Measurements from ENCODE around the gene ANGEL1. TPM values are rescaled to one million over a fixed set of nuclear protein-coding genes. Genes with fewer than 3 reads are reported as not detected.

The ANGEL1 gene
- polyA plus RNA-seq, 1 experiment, result 12.8 TPM

DNA sequence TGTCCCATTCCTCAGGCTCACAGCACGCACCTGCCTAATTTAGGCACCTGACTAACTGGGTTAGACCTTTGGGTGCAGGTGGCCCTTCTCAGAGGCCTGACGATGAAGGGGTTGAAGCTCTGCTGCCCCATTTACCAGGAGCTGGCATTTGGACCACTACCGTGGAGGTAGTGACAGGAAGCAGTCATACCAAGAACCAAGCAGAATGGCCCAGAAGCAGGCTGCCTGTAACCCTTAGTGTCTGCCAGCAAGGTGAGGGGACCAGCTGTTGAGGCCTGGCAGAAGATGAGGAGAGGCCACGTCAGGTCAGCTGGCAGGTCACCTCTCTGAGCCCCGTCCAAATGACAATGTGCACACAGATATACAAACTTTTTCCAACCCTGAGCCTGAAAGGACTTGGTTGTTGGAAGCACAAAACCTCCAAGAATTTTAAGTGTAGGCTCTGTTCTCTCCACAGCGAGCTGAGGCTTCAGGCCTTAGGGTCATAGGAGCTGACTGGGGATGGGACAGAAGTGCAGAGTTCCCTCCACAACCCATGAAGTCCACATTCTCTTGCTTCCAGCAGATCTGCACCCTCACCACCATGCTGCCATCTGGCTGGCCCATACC is 28.3 kb downstream of the ANGEL1 start:
- ChIA-PET CTCF (interaction anchor here (0.9 to 3.5 kb wide), 19 partner anchors 8 to 276 kb away, joined by 3 to 86 read pairs (median 5); partner anchors contain the start of gene ANGEL1), POLR2A (interaction anchor here (1.1 kb wide), 1 partner anchor 29 kb away, joined by 5 read pairs; the partner anchor contains the start of gene ANGEL1)
- H3K27ac ChIP-seq (ENCODE audit: low read depth, low read length), result no peak overlapping the region
- no peak for DNase-seq (ENCODE audit: low read depth, low spot score)
- no peaks in the 10 kb centered on the region for H3K27me3 ChIP-seq (ENCODE audit: control insufficient read depth, insufficient read depth, low read length)
- H3K4me3 ChIP-seq (ENCODE audit: low read depth, low read length), result no peak overlapping the region
- TF ChIP-seq, protein P1, sequence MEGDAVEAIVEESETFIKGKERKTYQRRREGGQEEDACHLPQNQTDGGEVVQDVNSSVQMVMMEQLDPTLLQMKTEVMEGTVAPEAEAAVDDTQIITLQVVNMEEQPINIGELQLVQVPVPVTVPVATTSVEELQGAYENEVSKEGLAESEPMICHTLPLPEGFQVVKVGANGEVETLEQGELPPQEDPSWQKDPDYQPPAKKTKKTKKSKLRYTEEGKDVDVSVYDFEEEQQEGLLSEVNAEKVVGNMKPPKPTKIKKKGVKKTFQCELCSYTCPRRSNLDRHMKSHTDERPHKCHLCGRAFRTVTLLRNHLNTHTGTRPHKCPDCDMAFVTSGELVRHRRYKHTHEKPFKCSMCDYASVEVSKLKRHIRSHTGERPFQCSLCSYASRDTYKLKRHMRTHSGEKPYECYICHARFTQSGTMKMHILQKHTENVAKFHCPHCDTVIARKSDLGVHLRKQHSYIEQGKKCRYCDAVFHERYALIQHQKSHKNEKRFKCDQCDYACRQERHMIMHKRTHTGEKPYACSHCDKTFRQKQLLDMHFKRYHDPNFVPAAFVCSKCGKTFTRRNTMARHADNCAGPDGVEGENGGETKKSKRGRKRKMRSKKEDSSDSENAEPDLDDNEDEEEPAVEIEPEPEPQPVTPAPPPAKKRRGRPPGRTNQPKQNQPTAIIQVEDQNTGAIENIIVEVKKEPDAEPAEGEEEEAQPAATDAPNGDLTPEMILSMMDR (IDR thresholded peaks at IDR 0.05; ENCODE audit: low read depth, low read length), result no peak
- H3K9me3 ChIP-seq (ENCODE audit: control insufficient read depth, insufficient read depth, low read length), result no peaks in the 10 kb centered on the region

DNA sequence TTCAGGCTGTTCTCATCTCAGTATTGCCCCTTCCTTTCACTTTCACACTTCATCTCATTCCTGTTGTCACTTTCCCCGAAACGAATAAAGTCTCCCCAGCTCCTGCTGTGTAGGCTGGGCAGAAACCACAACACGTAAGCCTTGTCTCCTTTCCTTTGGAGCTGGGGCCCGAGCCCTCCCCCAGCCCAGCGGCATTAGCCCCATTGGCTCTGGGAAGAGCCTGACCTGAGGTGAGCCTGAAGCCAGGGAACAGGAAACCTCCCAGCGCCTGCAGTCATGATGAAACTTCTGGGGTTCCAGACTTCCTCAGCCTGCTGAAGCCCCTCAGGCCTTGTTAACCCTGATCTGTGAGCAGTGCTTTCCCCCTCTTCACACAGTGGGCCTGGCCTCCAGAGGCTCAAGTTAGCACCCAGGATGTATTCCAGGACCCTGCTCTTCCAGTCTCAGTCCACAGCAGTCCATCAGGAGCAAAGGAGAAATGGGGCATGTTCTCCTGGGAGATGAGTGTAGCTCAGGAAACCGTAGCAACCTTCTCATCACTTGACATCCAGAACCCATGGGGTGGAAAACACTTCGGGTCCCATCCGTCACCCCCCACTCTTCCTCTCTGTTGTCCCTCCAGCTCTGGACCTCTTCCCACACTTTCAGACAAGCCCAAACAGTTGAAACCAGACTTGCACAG is 29.7 kb downstream of the ANGEL1 start:
- no peaks in the 10 kb centered on the region for H3K9me3 ChIP-seq (ENCODE audit: control insufficient read depth, insufficient read depth, low read length)
- no peak overlapping the region for H3K4me3 ChIP-seq (ENCODE audit: low read depth, low read length)
- CTCF ChIA-PET, result interaction anchor here (1.7 to 3.5 kb wide), 3 partner anchors 11 to 72 kb away, joined by 3 to 29 read pairs (median 27); partner anchors contain the start of gene ANGEL1
- no peak overlapping the region for H3K27ac ChIP-seq (ENCODE audit: low read depth, low read length)
- TF ChIP-seq, protein P1 (IDR thresholded peaks at IDR 0.05; ENCODE audit: low read depth, low read length), result no peak
- no peaks in the 10 kb centered on the region for H3K27me3 ChIP-seq (ENCODE audit: control insufficient read depth, insufficient read depth, low read length)
- DNase-seq (ENCODE audit: low read depth, low spot score), result no peak
- POLR2A ChIA-PET, result interaction anchor here (1.1 kb wide), 1 partner anchor 73 kb away, joined by 3 read pairs; no protein-coding TSS in a partner anchor

DNA sequence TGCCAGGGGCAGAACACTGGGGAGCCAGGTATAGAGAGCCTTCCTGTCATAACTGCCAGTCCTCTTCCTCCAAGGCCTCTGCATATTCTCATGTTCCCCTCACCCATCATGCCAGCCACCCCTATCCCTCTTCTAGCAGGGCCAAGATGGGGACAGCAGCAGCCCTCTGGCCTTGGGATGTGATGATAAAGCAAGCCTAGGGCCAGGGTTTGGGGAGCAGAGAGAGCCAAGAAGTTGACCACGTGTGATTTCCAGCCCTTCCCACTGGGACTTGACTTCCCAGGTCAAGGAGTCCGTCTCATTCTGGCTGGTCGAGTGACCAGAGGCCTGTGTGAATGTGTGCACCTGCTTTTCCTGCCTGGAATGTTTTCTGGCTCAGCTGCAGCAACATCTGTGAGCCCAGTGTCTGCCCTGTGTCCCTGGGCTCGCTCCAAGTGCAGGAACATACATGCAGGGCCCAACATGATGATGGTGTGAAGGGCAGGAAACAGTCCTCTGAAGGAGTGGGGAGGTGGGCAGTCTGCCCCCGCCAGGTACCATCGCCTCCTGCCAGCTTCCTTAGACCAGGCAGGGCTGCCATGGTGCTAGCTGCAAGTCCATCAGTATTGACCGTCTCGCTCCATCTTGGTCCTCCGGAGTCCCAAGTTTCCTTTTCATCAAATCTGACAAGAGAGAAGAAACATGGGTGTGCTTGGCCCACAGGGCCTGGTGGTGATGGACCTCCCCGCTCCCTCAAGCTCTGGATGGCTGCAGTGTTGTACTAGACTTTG is 30.4 kb downstream of the ANGEL1 start:
- POLR2A ChIA-PET, result no interaction called here
- CTCF ChIA-PET, result interaction anchor here (1.7 to 3.5 kb wide), 2 partner anchors 29 to 71 kb away, joined by 3 to 29 read pairs; partner anchors contain the start of gene ANGEL1
- Histone ChIP-seq H3K9me3 (ENCODE audit: control insufficient read depth, insufficient read depth, low read length) (no peaks in the 10 kb centered on the region), H3K27me3 (ENCODE audit: control insufficient read depth, insufficient read depth, low read length) (no peaks in the 10 kb centered on the region), H3K4me3 (ENCODE audit: low read depth, low read length) (no peak overlapping the region), H3K27ac (ENCODE audit: low read depth, low read length) (no peak overlapping the region)
- TF ChIP-seq, protein P1 (IDR thresholded peaks at IDR 0.05; ENCODE audit: low read depth, low read length), result no peak
- no peak for DNase-seq (ENCODE audit: low read depth, low spot score)

DNA sequence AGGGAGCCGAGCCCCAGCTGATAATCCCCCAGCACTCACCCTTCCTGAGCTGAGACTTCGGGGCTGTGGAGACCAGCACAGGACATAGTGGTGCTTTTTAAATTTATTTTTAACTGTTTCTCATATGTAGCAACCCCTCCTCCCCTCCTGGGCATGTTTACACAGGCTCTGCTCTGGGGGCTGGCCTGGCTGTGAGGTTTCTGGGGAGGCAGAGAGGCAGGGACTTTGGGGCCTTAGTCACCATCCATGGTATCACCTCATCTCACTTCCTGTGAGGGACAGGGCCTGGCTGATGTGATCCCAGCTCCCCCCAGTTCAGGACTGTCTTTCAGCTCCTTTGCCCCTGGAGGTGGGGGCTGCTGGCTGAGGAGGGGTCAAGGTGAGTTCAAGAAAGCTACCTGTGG is 31.0 kb downstream of the ANGEL1 start:
- H3K4me3 ChIP-seq (ENCODE audit: low read depth, low read length), result no peak overlapping the region
- ChIA-PET CTCF (no interaction called here), POLR2A (no interaction called here)
- DNase-seq (ENCODE audit: low read depth, low spot score), result no peak
- no peak overlapping the region for H3K27ac ChIP-seq (ENCODE audit: low read depth, low read length)
- TF ChIP-seq, protein P1 (IDR thresholded peaks at IDR 0.05; ENCODE audit: low read depth, low read length), result no peak
- H3K27me3 ChIP-seq (ENCODE audit: control insufficient read depth, insufficient read depth, low read length), result no peaks in the 10 kb centered on the region
- H3K9me3 ChIP-seq (ENCODE audit: control insufficient read depth, insufficient read depth, low read length), result no peaks in the 10 kb centered on the region

All from AG04450 (cell line).